CD4-positive, alpha-beta T cell treated with Interleukin-6 for 4 hours (primary cell): ENCODE data around the gene PAQR7.

Experiments used
- DNase-seq: peaks from one replicate; pipeline ENCODE4 v3.0.0-alpha.2; 2020; ENCODE audit warnings: mixed read lengths

PAQR7 gene

DNA sequence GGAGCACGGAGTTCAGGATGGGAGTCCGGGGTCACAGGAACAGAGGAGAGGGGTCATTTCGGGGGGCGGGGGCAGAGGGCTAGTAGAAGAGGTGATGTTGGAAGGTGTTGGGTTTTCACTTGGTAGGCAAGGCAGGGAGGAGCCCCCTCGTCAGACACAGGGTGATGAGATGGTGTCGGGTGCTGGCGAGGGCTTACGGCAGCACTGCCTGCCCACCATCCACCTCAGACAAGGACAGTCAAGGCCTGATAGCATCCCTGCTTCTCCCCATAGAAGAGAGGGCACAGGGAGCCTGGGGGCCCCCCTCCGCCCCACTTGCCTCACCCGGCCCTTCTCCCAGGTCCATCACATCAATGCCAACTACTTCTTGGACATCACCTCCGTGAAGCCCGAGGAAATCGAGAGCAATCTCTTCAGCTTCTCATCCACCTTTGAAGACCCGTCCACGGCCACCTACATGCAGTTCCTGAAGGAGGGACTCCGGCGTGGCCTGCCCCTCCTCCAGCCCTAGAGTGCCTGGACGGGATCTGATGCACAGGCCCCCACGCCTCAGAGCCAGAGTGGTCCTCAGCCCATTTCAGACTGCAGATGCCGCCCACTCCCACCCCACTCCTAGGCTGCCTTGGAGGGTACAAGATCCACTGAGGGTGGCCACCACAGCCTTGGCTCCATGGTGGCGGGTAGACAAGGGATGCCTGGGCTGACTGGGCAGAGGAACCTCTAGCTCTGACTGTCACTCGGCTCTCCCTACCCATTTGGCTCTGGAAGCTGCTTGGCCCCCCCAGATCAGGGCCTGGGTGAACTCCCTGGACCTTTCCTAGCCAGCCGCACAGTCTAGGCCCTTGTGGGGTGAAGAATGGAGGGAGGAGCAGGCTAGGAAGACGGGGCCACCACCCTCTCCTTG lies 60.0 kb downstream of the PAQR7 start:
- DNase-seq, result no peak

DNA sequence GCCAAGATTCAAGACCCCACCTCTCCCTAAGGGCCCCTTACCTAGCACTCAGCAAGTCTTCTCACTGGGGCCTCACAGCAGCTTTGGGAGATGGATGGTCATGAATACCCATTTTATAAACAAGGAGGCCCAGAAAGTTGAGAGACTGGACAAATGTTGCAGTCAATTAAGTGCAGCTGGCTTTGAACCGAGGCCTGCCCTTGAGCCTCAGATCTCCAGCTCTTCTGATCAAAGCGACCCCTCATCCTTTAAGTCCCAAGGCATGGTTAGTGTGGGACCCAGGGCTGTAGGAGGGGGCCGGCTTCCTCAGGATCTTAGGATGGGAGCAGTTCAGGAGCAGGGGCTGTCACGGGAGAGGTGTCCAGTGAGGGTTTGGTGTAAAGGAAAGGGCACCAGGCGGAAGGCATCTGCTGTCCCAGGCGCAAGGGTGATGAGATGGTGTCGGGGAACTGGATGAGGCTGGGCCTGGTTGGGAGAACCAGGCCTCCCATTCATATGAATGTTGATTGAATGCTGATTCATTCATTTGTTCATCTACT lies 60.9 kb downstream of the PAQR7 start:
- DNase-seq, result no peak

DNA sequence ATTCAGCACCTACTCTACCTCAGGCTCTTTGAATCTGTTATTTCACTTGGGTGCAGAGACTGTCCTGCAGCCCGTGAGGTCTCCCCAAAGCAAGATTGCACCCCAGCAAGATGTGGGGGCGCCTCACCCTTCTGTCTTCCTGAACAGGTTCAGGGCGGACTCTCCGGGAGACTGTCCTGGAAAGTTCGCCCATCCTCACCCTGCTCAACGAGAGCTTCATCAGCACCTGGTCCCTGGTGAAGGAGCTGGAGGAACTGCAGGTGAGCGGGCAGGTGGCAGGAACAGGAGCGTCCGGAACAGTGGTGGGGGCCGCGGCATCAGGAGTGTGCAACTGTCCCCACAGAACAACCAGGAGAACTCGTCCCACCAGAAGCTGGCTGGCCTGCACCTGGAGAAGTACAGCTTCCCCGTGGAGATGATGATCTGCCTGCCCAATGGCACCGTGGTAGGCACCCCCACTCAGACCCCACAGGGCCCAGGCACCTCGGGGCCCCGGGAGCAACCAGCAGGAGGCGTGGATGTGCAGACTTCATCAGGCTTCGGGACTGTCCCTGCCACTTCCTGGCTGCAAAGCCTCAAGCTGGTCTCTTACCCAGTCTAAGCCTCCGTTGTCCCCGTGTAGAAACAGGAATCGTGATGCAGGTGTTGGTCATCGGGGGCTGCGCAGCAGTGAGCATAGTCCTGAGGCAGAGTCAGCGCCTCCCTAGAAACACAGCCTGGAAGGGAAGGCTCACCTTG lies 61.6 kb downstream of the PAQR7 start:
- DNase-seq, result no peak

DNA sequence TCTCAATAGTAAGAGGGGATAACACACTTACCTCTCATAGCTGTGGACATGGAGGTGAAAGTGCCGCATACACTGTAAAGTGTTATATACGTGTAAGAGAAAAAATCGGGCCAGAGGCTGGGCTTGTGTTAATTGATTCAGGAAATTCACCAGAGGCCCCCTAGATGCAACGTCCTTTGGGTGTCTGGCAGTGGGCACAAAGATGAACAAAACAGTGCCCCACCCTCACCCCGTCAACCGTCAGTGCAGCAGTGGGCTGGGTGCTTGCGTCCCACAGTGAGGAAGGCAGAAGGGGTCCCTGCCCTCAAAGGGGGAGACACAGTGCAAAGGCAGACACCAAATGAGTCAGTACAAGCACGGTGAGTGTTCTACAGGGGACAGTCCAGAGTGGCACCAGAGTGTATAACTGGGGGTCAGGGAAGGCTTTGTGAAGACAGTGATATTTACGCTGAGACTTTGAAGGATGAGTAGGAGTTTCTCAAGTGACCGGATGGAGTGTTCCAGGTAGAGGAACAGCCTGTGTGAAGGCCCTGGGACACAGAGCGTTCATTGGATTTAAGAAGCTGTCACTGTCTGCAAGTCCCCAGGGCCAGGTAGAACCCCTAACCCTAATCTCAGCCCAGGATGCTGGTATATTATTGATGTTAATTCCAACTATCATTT lies 62.3 kb downstream of the PAQR7 start:
- no peak for DNase-seq
